Kidney epithelial cell (primary cell): ENCODE data around the gene LMX1B. TPM values are rescaled to one million over a fixed set of nuclear protein-coding genes. Genes with fewer than 3 reads are reported as not detected.

Experiments used
- DNase-seq: peaks from one replicate; pipeline ENCODE4 v3.0.0-alpha.2; 2010; ENCODE audit warnings: low read depth
- H3K27me3 ChIP-seq: 2 replicates; pipeline ENCODE4 v1.6.0; 2011; ENCODE audit warnings: low read length; ENCODE audit not compliant: control insufficient read depth, insufficient read depth
- H3K36me3 ChIP-seq: 2 replicates; pipeline ENCODE4 v1.5.1; 2011; ENCODE audit warnings: low read length; ENCODE audit not compliant: control insufficient read depth, insufficient read depth
- H3K4me3 ChIP-seq: 2 replicates; pipeline ENCODE4 v1.5.1; 2011; ENCODE audit warnings: low read depth, mild to moderate bottlenecking, control low read depth, low read length
- total RNA-seq: library from RNA; depleted of rRNA; stranded (reverse); fragments of >200 nt; gene quantifications from 2 replicates; pipeline ENCODE4 v1.2.3, GENCODE V29; 2015
- TF ChIP-seq, protein P1 (sequence below): IDR thresholded peaks from 2 replicates; pipeline ENCODE4 v1.5.1; 2011; ENCODE audit warnings: mild to moderate bottlenecking, moderate library complexity, low read length, control low read depth, inconsistent platforms; ENCODE audit not compliant: insufficient read depth, poor library complexity, severe bottlenecking

Gene LMX1B
- total RNA-seq, 1 donor from 2014 or later = 2.6 TPM

- no peak for DNase-seq
- TF ChIP-seq, protein P1, sequence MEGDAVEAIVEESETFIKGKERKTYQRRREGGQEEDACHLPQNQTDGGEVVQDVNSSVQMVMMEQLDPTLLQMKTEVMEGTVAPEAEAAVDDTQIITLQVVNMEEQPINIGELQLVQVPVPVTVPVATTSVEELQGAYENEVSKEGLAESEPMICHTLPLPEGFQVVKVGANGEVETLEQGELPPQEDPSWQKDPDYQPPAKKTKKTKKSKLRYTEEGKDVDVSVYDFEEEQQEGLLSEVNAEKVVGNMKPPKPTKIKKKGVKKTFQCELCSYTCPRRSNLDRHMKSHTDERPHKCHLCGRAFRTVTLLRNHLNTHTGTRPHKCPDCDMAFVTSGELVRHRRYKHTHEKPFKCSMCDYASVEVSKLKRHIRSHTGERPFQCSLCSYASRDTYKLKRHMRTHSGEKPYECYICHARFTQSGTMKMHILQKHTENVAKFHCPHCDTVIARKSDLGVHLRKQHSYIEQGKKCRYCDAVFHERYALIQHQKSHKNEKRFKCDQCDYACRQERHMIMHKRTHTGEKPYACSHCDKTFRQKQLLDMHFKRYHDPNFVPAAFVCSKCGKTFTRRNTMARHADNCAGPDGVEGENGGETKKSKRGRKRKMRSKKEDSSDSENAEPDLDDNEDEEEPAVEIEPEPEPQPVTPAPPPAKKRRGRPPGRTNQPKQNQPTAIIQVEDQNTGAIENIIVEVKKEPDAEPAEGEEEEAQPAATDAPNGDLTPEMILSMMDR = no peak
- Histone ChIP-seq H3K27me3 (peaks cover 81% of the 10 kb centered on the region), H3K4me3 (no peak overlapping the region), H3K36me3 (no peaks in the 10 kb centered on the region)
These were observed 2.5 kb upstream of the LMX1B start for GRCh38 chr9:126611193-126611591.

GRCh38 chr9:126611592-126612325, 2.0 kb upstream of the LMX1B start:
- TF ChIP-seq, protein P1 = peak; percentile 78
- H3K4me3 ChIP-seq = no peak overlapping the region
- H3K27me3 ChIP-seq = peaks cover 86% of the 10 kb centered on the region
- no peaks in the 10 kb centered on the region for H3K36me3 ChIP-seq
- no peak for DNase-seq

- no peak overlapping the region for H3K4me3 ChIP-seq
- DNase-seq = no peak
- no peaks in the 10 kb centered on the region for H3K36me3 ChIP-seq
- TF ChIP-seq, protein P1 = no peak
- peaks cover 85% of the 10 kb centered on the region for H3K27me3 ChIP-seq
These were observed 1.4 kb upstream of the LMX1B start for GRCh38 chr9:126612326-126612812.

GRCh38 chr9:126612813-126613641, 701 bp upstream of the LMX1B start:
- DNase-seq = no peak
- Histone ChIP-seq H3K36me3 (no peaks in the 10 kb centered on the region), H3K27me3 (peaks cover 86% of the 10 kb centered on the region), H3K4me3 (no peak overlapping the region)
- TF ChIP-seq, protein P1 = no peak

DNA sequence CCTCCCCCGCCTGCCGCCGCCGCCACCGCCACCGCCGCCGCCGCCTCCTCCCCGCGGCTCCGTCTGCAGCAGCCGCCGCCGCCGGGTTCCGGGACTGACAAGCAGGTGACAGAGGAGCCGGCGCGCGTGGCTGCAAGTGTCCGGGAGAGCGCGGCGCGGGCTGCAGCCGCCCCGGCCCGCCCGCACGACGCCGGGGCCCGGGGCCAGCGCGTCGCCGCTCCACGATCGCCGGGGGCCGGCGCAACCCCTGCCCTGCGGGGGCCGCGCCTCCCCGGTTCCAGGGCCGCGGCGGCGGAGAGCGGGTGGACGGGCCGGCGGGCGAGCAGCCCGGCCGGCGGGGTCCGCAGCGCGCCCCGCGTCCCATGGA, 343 bp downstream of the LMX1B start:
- H3K36me3 ChIP-seq = no peaks in the 10 kb centered on the region
- no peak overlapping the region for H3K4me3 ChIP-seq
- DNase-seq = no peak
- TF ChIP-seq, protein P1 = no peak
- H3K27me3 ChIP-seq = peaks cover 86% of the 10 kb centered on the region
